HG02678 (cell line): ENCODE results near the gene OR10J5.
"Not testable (repeated sequence)": the region's sequence is repeated elsewhere in the genome, so short reads cannot be mapped to it uniquely, and the experiment has no call there.

Experiments used
- ATAC-seq: cut with Tn5 transposase; IDR thresholded peaks from one replicate; pipeline ENCODE4 v1.9.1; 2021; ENCODE audit warnings: mild to moderate bottlenecking, moderate library complexity; ENCODE audit not compliant: unreplicated experiment

The OR10J5 gene

GRCh38 chr1:159535907-159536306 lies at the start of gene OR10J5:
Gene OR10J5 (minus strand): TSS chr1:159536007. CDS start chr1:159536007, 0 bp downstream.
- no peak for ATAC-seq

- no peak for ATAC-seq
Observed at GRCh38 chr1:159584536-159584935, 48.7 kb upstream of the OR10J5 start.

GRCh38 chr1:159581422-159581821 lies 45.6 kb upstream of the OR10J5 start:
- no peak for ATAC-seq

- ATAC-seq: no peak
Observed at GRCh38 chr1:159580340-159580739, 44.5 kb upstream of the OR10J5 start.

- no peak for ATAC-seq
Observed at GRCh38 chr1:159577446-159577845, 41.6 kb upstream of the OR10J5 start.

GRCh38 chr1:159562680-159563079 lies 26.9 kb upstream of the OR10J5 start:
- ATAC-seq: no peak

- ATAC-seq: no peak
Observed at GRCh38 chr1:159561497-159561896, 25.7 kb upstream of the OR10J5 start.

- ATAC-seq: no peak
Observed at GRCh38 chr1:159560599-159560998, 24.8 kb upstream of the OR10J5 start.

GRCh38 chr1:159556931-159557369 lies 21.1 kb upstream of the OR10J5 start:
- ATAC-seq: no peak

GRCh38 chr1:159554696-159555095 lies 18.9 kb upstream of the OR10J5 start:
- ATAC-seq: no peak

GRCh38 chr1:159554261-159554660 lies 18.5 kb upstream of the OR10J5 start:
- no peak for ATAC-seq

- no peak for ATAC-seq
Observed at GRCh38 chr1:159548126-159548525, 12.3 kb upstream of the OR10J5 start.

- ATAC-seq: no peak
Observed at GRCh38 chr1:159532922-159533321, 2.9 kb downstream of the OR10J5 start.

- ATAC-seq: not testable (repeated sequence)
Observed at GRCh38 chr1:159524792-159525191, 11.0 kb downstream of the OR10J5 start.

GRCh38 chr1:159510229-159510541 lies 25.6 kb downstream of the OR10J5 start:
- ATAC-seq: no peak

- ATAC-seq: no peak
Observed at GRCh38 chr1:159509440-159510228, 26.2 kb downstream of the OR10J5 start.

- no peak for ATAC-seq
Observed at GRCh38 chr1:159508951-159509350, 26.9 kb downstream of the OR10J5 start.

- no peak for ATAC-seq
Observed at GRCh38 chr1:159505676-159506075, 30.1 kb downstream of the OR10J5 start.

GRCh38 chr1:159501082-159501481 lies 34.7 kb downstream of the OR10J5 start:
- no peak for ATAC-seq

GRCh38 chr1:159494513-159495210 lies 41.1 kb downstream of the OR10J5 start:
- not testable (repeated sequence) for ATAC-seq

- no peak for ATAC-seq
Observed at GRCh38 chr1:159493354-159493753, 42.5 kb downstream of the OR10J5 start.

- ATAC-seq: no peak
Observed at GRCh38 chr1:159492575-159493323, 43.1 kb downstream of the OR10J5 start.
